CD14-positive monocyte (primary cell): ENCODE measurements around the gene ADAMTSL3. TPM values are rescaled to one million over a fixed set of nuclear protein-coding genes. Genes with fewer than 3 reads are reported as not detected.

Source experiments
- DNase-seq, 3 donors: peaks; one replicate each; pipeline ENCODE4 v3.0.0-alpha.2; 2011 to 2022
- H2AFZ ChIP-seq: 2 replicates; pipeline ENCODE4 v1.6.0; 2012; ENCODE audit warnings: mild to moderate bottlenecking, low read depth, low read length, inconsistent platforms; ENCODE audit not compliant: insufficient read depth, poor library complexity, severe bottlenecking
- H3K27ac ChIP-seq, 2 donors: 1 replicate in 1 of 2; 2 replicates in 1 of 2; pipeline ENCODE4 v1.5.1; 2012 to 2013; ENCODE audit warnings: low read length in 2 of 2, control low read depth in 1 of 2, inconsistent platforms in 1 of 2, low read depth in 1 of 2, mild to moderate bottlenecking in 1 of 2
- H3K27me3 ChIP-seq, 2 donors: one replicate each; pipeline versions ENCODE4 v1.6.0 to v1.6.1; 2011 to 2013; ENCODE audit warnings: low read length in 2 of 2; ENCODE audit not compliant: control insufficient read depth in 2 of 2, insufficient read depth in 2 of 2
- H3K36me3 ChIP-seq, 2 donors: replicated peaks in 1 of 2; 1 replicate in 1 of 2; 2 replicates in 1 of 2; pipeline versions ENCODE4 v1.5.1 to v1.6.1; 2012 to 2013; ENCODE audit warnings: low read length in 2 of 2, control low read depth in 1 of 2, inconsistent platforms in 1 of 2, mild to moderate bottlenecking in 1 of 2; ENCODE audit not compliant: insufficient read depth in 2 of 2, control insufficient read depth in 1 of 2
- H3K4me1 ChIP-seq, 2 donors: 1 replicate in 1 of 2; 2 replicates in 1 of 2; pipeline versions ENCODE4 v1.5.1 to v1.6.1; 2012 to 2013; ENCODE audit warnings: low read length in 2 of 2, control low read depth in 1 of 2, inconsistent platforms in 1 of 2, mild to moderate bottlenecking in 1 of 2, moderate library complexity in 1 of 2; ENCODE audit not compliant: insufficient read depth in 2 of 2, control insufficient read depth in 1 of 2
- H3K4me2 ChIP-seq: replicated peaks from 2 replicates; pipeline ENCODE3; 2012; ENCODE audit warnings: low read length, moderate library complexity, mild to moderate bottlenecking; ENCODE audit not compliant: poor library complexity, severe bottlenecking; ENCODE audit errors: extremely low read depth
- H3K4me3 ChIP-seq, 3 experiments: fragments of 200-600 bp in 1 of 3; sonication (generic) in 1 of 3; replicated peaks in 1 of 3; 1 replicate in 2 of 3; 2 replicates in 1 of 3; pipeline ENCODE4 v1.5.1; 2011 to 2013; ENCODE audit warnings: low read length in 3 of 3, mild to moderate bottlenecking in 3 of 3, control low read depth in 2 of 3, low read depth in 2 of 3, inconsistent platforms in 1 of 3, moderate library complexity in 1 of 3
- H3K79me2 ChIP-seq: 2 replicates; pipeline ENCODE4 v1.6.0; 2012; ENCODE audit warnings: mild to moderate bottlenecking, control low read depth, inconsistent platforms, low read length, moderate library complexity; ENCODE audit not compliant: insufficient read depth
- H3K9ac ChIP-seq: 2 replicates; pipeline ENCODE4 v1.6.0; 2017; ENCODE audit warnings: low read length, mild to moderate bottlenecking; ENCODE audit not compliant: insufficient read depth, poor library complexity, severe bottlenecking
- H3K9me3 ChIP-seq, 2 donors: replicated peaks in 1 of 2; 1 replicate in 1 of 2; 2 replicates in 1 of 2; pipeline versions ENCODE4 v1.5.1 to v1.6.1; 2012 to 2013; ENCODE audit warnings: low read length in 2 of 2, control low read depth in 1 of 2; ENCODE audit not compliant: control insufficient read depth in 1 of 2, insufficient read depth in 1 of 2
- H4K20me1 ChIP-seq: 2 replicates; pipeline ENCODE4 v1.6.0; 2012; ENCODE audit warnings: mild to moderate bottlenecking, low read length, control low read depth, moderate library complexity; ENCODE audit not compliant: insufficient read depth
- H3K27ac Mint-ChIP-seq, 7 donors: one replicate each; pipeline ENCODE4 v1.8.0; 2020; ENCODE audit warnings: mild to moderate bottlenecking in 7 of 7, mixed read lengths in 7 of 7, moderate library complexity in 6 of 7, inconsistent platforms in 2 of 7
- H3K27me3 Mint-ChIP-seq, 3 donors: one replicate each; pipeline ENCODE4 v1.8.0; 2021 to 2022; ENCODE audit warnings: low read depth in 3 of 3, mild to moderate bottlenecking in 3 of 3, mixed read lengths in 3 of 3, moderate library complexity in 3 of 3, inconsistent platforms in 1 of 3
- H3K36me3 Mint-ChIP-seq, 2 donors: one replicate each; pipeline ENCODE4 v1.8.0; 2020; ENCODE audit warnings: mixed read lengths in 2 of 2, inconsistent platforms in 1 of 2, mild to moderate bottlenecking in 1 of 2
- H3K4me1 Mint-ChIP-seq: one replicate; pipeline ENCODE4 v1.8.0; 2020; ENCODE audit warnings: mild to moderate bottlenecking, mixed read lengths
- H3K4me3 Mint-ChIP-seq, 2 donors: one replicate each; pipeline ENCODE4 v1.8.0; 2020; ENCODE audit warnings: mild to moderate bottlenecking in 2 of 2, mixed read lengths in 2 of 2, moderate library complexity in 1 of 2
- H3K9me3 Mint-ChIP-seq, 7 donors: one replicate each; pipeline ENCODE4 v1.8.0; 2020 to 2022; ENCODE audit warnings: mixed read lengths in 7 of 7, mild to moderate bottlenecking in 6 of 7, moderate library complexity in 6 of 7, inconsistent platforms in 2 of 7
- WGBS: methylation state at CpG from one replicate; pipeline ENCODE4 v1.1.5; 2013; ENCODE audit warnings: missing lambda C conversion rate; ENCODE audit not compliant: insufficient coverage; 5-methylcytosine and 5-hydroxymethylcytosine counted together
- intact Hi-C, 2 donors: fragments of 100-400 bp; cut with micrococcal nuclease; formaldehyde crosslinking; loops; one replicate each; pipeline versions ENCODE4 v1.15.0 to v1.15.1; 2023
- polyA plus RNA-seq, 3 donors: library from polyadenylated mRNA; depleted of rRNA in 1 of 3; unstranded in 2 of 3; stranded (reverse) in 1 of 3; fragments of 300-500 nt in 2 of 3; fragments of >200 nt in 1 of 3; fragmentation: Illumina TruSeq in 2 of 3; gene quantifications; 1 replicate in 2 of 3; 2 replicates in 1 of 3; pipeline ENCODE4 v1.2.3, GENCODE V29; 2012 to 2021
- TF ChIP-seq, protein P1 (sequence below): fragments of 200-600 bp; IDR thresholded peaks from one replicate; pipeline ENCODE4 v1.8.0; 2022; ENCODE audit warnings: antibody characterized with exemption, mild to moderate bottlenecking

ADAMTSL3 gene
- polyA plus RNA-seq, 3 donors = not detected

DNA sequence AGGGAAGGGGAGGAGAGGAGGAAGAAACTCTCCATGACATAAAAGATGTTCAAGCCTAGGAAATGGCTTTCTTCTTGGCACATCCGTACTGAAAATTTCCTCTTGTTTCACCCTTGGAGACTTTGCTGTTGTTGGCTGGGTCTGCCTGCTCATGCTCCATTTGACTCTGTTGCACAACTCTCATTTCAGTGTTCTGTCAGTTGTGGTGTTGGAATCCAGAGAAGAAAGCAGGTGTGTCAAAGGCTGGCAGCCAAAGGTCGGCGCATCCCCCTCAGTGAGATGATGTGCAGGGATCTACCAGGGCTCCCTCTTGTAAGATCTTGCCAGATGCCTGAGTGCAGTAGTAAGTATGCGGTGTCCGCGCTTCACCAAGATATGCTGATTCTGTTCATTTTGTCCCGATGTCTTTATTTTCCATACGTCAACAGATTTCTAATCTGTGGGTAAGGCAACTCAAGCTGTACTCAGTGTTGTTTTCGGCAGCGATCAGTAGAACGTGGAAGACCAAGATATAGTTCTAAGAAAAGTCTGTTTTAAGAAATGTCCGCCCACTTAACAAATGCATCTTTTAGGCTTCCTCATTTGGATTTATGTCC, 316.5 kb downstream of the ADAMTSL3 start:
- TF ChIP-seq, protein P1, sequence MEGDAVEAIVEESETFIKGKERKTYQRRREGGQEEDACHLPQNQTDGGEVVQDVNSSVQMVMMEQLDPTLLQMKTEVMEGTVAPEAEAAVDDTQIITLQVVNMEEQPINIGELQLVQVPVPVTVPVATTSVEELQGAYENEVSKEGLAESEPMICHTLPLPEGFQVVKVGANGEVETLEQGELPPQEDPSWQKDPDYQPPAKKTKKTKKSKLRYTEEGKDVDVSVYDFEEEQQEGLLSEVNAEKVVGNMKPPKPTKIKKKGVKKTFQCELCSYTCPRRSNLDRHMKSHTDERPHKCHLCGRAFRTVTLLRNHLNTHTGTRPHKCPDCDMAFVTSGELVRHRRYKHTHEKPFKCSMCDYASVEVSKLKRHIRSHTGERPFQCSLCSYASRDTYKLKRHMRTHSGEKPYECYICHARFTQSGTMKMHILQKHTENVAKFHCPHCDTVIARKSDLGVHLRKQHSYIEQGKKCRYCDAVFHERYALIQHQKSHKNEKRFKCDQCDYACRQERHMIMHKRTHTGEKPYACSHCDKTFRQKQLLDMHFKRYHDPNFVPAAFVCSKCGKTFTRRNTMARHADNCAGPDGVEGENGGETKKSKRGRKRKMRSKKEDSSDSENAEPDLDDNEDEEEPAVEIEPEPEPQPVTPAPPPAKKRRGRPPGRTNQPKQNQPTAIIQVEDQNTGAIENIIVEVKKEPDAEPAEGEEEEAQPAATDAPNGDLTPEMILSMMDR = no peak
- Histone ChIP-seq H3K9ac (no peak overlapping the region), H3K79me2 (no peaks in the 10 kb centered on the region), H4K20me1 (no peaks in the 10 kb centered on the region), H3K27me3 (no peaks in the 10 kb centered on the region), H3K4me3 (no peak overlapping the region), H3K27ac (no peak overlapping the region), H3K4me1 (no peaks in the 10 kb centered on the region), H3K36me3 (no peaks in the 10 kb centered on the region), H2AFZ (no peak overlapping the region), H3K9me3 (no peaks in the 10 kb centered on the region), H3K4me2 (no peak overlapping the region)
- DNase-seq = no peak
- Mint-ChIP-seq H3K27me3 (peaks cover under 1 to 4% (median 1%) of the 10 kb centered on the region in 3 donors), H3K36me3 (no peaks in the 10 kb centered on the region), H3K4me3 (no peak overlapping the region), H3K4me1 (no peaks in the 10 kb centered on the region), H3K27ac (no peak overlapping the region), H3K9me3 (peaks cover 0 to 14% (median 6%) of the 10 kb centered on the region in 7 donors)
- 84% methylated on average over 6 of the region's 12 CpGs for WGBS
- intact Hi-C loops = no loop called here

GRCh38 chr15:83971992-83972391, 318.1 kb downstream of the ADAMTSL3 start:
- 50% methylated on average over 2 of the region's 3 CpGs for WGBS
- H3K9me3 Mint-ChIP-seq = peaks cover 3 to 11% (median 8%) of the 10 kb centered on the region in 7 donors
- no peak overlapping the region for H3K9ac ChIP-seq
- TF ChIP-seq, protein P1 = no peak
- H3K27ac ChIP-seq = no peak overlapping the region
- intact Hi-C loops = no loop called here
- no peaks in the 10 kb centered on the region for H3K79me2 ChIP-seq
- no peak overlapping the region for H3K27ac Mint-ChIP-seq
- no peak overlapping the region for H2AFZ ChIP-seq
- no peaks in the 10 kb centered on the region for H4K20me1 ChIP-seq
- H3K36me3 ChIP-seq = no peaks in the 10 kb centered on the region
- no peaks in the 10 kb centered on the region for H3K27me3 ChIP-seq
- no peaks in the 10 kb centered on the region for H3K36me3 Mint-ChIP-seq
- H3K4me3 Mint-ChIP-seq = no peak overlapping the region
- no peaks in the 10 kb centered on the region for H3K4me1 Mint-ChIP-seq
- H3K4me1 ChIP-seq = no peaks in the 10 kb centered on the region
- peaks cover 0 to 4% (median 2%) of the 10 kb centered on the region in 3 donors for H3K27me3 Mint-ChIP-seq
- DNase-seq = no peak
- no peak overlapping the region for H3K4me2 ChIP-seq
- H3K9me3 ChIP-seq = peaks cover 0 to 4% of the 10 kb centered on the region in 2 donors
- no peak overlapping the region for H3K4me3 ChIP-seq
